CD4-positive, alpha-beta T cell (primary cell): ENCODE measurements around the gene SOX8. TPM values are rescaled to one million over a fixed set of nuclear protein-coding genes. Genes with fewer than 3 reads are reported as not detected.
A peak's percentile ranks its signal among the peaks of the same experiment; 100 is the strongest.

Source experiments
- ATAC-seq: fragments of 200-7000 bp; cut with Tn5 transposase; one replicate; pipeline ENCODE4 v1.10.0; 2022; ENCODE audit warnings: mild to moderate bottlenecking; ENCODE audit not compliant: poor library complexity
- CTCF ChIA-PET: fragments of 350-600 bp; sonication (Branson Sonifier 250); formaldehyde crosslinking; loops from one replicate; lab custom pipeline; 2021; ENCODE audit warnings: antibody characterized with exemption, inconsistent platforms; lab: Charles Lee
- POLR2A ChIA-PET: fragments of 350-600 bp; sonication (Branson Sonifier 250); formaldehyde crosslinking; loops from one replicate; lab custom pipeline; 2021; ENCODE audit warnings: antibody characterized with exemption, inconsistent platforms; lab: Charles Lee
- DNase-seq, 14 experiments: peaks; one replicate each; pipeline ENCODE4 v3.0.0-alpha.2; 2013 to 2020; ENCODE audit warnings: mixed read lengths in 2 of 14
- H3K27ac ChIP-seq, 2 donors: one replicate each; pipeline versions ENCODE4 v1.5.1 to v1.7.0; 2013; ENCODE audit warnings: low read length in 2 of 2, low read depth in 1 of 2, mild to moderate bottlenecking in 1 of 2
- H3K27me3 ChIP-seq, 2 experiments: 1 replicate in 1 of 2; 2 replicates in 1 of 2; pipeline versions ENCODE4 v1.6.1 to v1.7.0; 2013; ENCODE audit warnings: low read length in 2 of 2, control low read depth in 1 of 2, mild to moderate bottlenecking in 1 of 2, moderate library complexity in 1 of 2; ENCODE audit not compliant: insufficient read depth in 2 of 2, control insufficient read depth in 1 of 2
- H3K36me3 ChIP-seq: one replicate; pipeline ENCODE4 v1.6.1; 2013; ENCODE audit warnings: low read length, control low read depth; ENCODE audit not compliant: insufficient read depth
- H3K4me1 ChIP-seq: one replicate; pipeline ENCODE4 v1.6.1; 2013; ENCODE audit warnings: low read length, control low read depth; ENCODE audit not compliant: insufficient read depth
- H3K4me3 ChIP-seq: one replicate; pipeline ENCODE4 v1.5.1; 2013; ENCODE audit warnings: mild to moderate bottlenecking, low read length, moderate library complexity
- H3K9me3 ChIP-seq, 2 experiments: 1 replicate in 1 of 2; 2 replicates in 1 of 2; pipeline versions ENCODE4 v1.6.1 to v1.7.0; 2013; ENCODE audit warnings: low read length in 2 of 2, mild to moderate bottlenecking in 2 of 2, control low read depth in 1 of 2, moderate library complexity in 1 of 2; ENCODE audit not compliant: control insufficient read depth in 1 of 2, insufficient read depth in 1 of 2
- H3K27ac Mint-ChIP-seq: one replicate; pipeline ENCODE4 v1.8.0; 2020; ENCODE audit warnings: mixed read lengths
- H3K27me3 Mint-ChIP-seq: one replicate; pipeline ENCODE4 v1.8.0; 2021; ENCODE audit warnings: mixed read lengths
- H3K36me3 Mint-ChIP-seq: one replicate; pipeline ENCODE4 v1.8.0; 2021; ENCODE audit warnings: low read depth, mixed read lengths
- H3K4me1 Mint-ChIP-seq: one replicate; pipeline ENCODE4 v1.8.0; 2021; ENCODE audit warnings: low read depth, mixed read lengths
- H3K4me3 Mint-ChIP-seq: one replicate; pipeline ENCODE4 v1.8.0; 2020; ENCODE audit warnings: mild to moderate bottlenecking, mixed read lengths
- H3K9me3 Mint-ChIP-seq: one replicate; pipeline ENCODE4 v1.8.0; 2020; ENCODE audit warnings: mixed read lengths
- CTCF ChIP-seq: fragments of 200-600 bp; IDR thresholded peaks from one replicate; pipeline ENCODE4 v1.8.0; 2022; ENCODE audit warnings: antibody characterized with exemption, mild to moderate bottlenecking
- intact Hi-C, 2 experiments: fragments of 100-400 bp; cut with DNase I in 1 of 2; cut with micrococcal nuclease in 1 of 2; formaldehyde crosslinking; loops; one replicate each; pipeline versions ENCODE4 v1.15.1 to v1.9.0; 2023 to 2025; cut with DNase I, micrococcal nuclease
- total RNA-seq, 174 experiments: library from RNA in 2 of 174; stranded (reverse) in 2 of 174; gene quantifications; one replicate each; pipeline ENCODE4 v1.2.3 and lab custom pipeline; 2021 to 2026

Gene SOX8
- total RNA-seq, 2 experiments from 2014 or later: 1.4 to 2.3 TPM

GRCh38 chr16:967077-967541, 14.5 kb upstream of the SOX8 start:
- no peaks in the 10 kb centered on the region for H3K27me3 ChIP-seq
- ATAC-seq (no peak), DNase-seq (peak in 1 of 14 experiments; percentile 3)
- H3K4me1 Mint-ChIP-seq: peaks cover 59% of the 10 kb centered on the region
- H3K36me3 Mint-ChIP-seq: peaks cover 35% of the 10 kb centered on the region
- H3K4me3 ChIP-seq: no peak overlapping the region
- no peaks in the 10 kb centered on the region for H3K27me3 Mint-ChIP-seq
- peaks cover 14% of the 10 kb centered on the region for H3K36me3 ChIP-seq
- no peak overlapping the region for H3K27ac ChIP-seq
- no peaks in the 10 kb centered on the region for H3K9me3 Mint-ChIP-seq
- no peak overlapping the region for H3K4me3 Mint-ChIP-seq
- peaks cover 0 to 9% of the 10 kb centered on the region in 2 experiments for H3K9me3 ChIP-seq
- CTCF ChIA-PET: no interaction called here
- no peak overlapping the region for H3K27ac Mint-ChIP-seq
- intact Hi-C loops: no loop called here
- peaks cover 59% of the 10 kb centered on the region for H3K4me1 ChIP-seq
- POLR2A ChIA-PET: no interaction called here
- no peak for TF ChIP-seq CTCF

- peaks cover 53% of the 10 kb centered on the region for H3K4me1 ChIP-seq
- DNase-seq (peak in 1 of 14 experiments; percentile 4), ATAC-seq (no peak)
- Mint-ChIP-seq H3K9me3 (no peaks in the 10 kb centered on the region), H3K27me3 (no peaks in the 10 kb centered on the region), H3K27ac (no peak overlapping the region), H3K36me3 (peaks cover 35% of the 10 kb centered on the region), H3K4me3 (peak overlapping the region; percentile 86), H3K4me1 (peaks cover 59% of the 10 kb centered on the region)
- intact Hi-C loops: no loop called here
- ChIA-PET POLR2A (interaction anchor here (1.2 kb wide), 1 partner anchor 13 kb away, joined by 4 read pairs; the partner anchor contains the start of gene SOX8), CTCF (no interaction called here)
- H3K4me3 ChIP-seq: no peak overlapping the region
- no peak for TF ChIP-seq CTCF
- H3K27me3 ChIP-seq: no peaks in the 10 kb centered on the region
- peaks cover 0 to 9% of the 10 kb centered on the region in 2 experiments for H3K9me3 ChIP-seq
- peaks cover 14% of the 10 kb centered on the region for H3K36me3 ChIP-seq
- H3K27ac ChIP-seq: no peak overlapping the region
These were observed 13.8 kb upstream of the SOX8 start for GRCh38 chr16:967546-968295.

- CTCF ChIA-PET: interaction anchor here (0.6 kb wide), 1 partner anchor 61 kb away, joined by 3 read pairs; no protein-coding TSS in a partner anchor
- peaks cover 44% of the 10 kb centered on the region for H3K4me1 ChIP-seq
- ATAC-seq: no peak
These were observed 12.9 kb upstream of the SOX8 start for GRCh38 chr16:968620-969019.

More at GRCh38 chr16:968620-969019, 12.9 kb upstream of the SOX8 start:
- no peaks in the 10 kb centered on the region for H3K27me3 Mint-ChIP-seq
- POLR2A ChIA-PET: interaction anchor here (1.2 to 1.5 kb wide), 2 partner anchors 13 to 29 kb away, joined by 4 to 6 read pairs; partner anchors contain the start of gene SOX8
- Histone ChIP-seq H3K9me3 (peaks cover 0 to 9% of the 10 kb centered on the region in 2 experiments), H3K27me3 (no peaks in the 10 kb centered on the region), H3K27ac (no peak overlapping the region), H3K4me3 (no peak overlapping the region), H3K36me3 (peaks cover 14% of the 10 kb centered on the region)
- H3K27ac Mint-ChIP-seq: peak overlapping the region; percentile 63
- no peak for DNase-seq
- H3K36me3 Mint-ChIP-seq: peaks cover 35% of the 10 kb centered on the region
- TF ChIP-seq CTCF: no peak
- H3K4me3 Mint-ChIP-seq: peak overlapping the region; percentile 86
- intact Hi-C loops: no loop called here
- H3K4me1 Mint-ChIP-seq: peaks cover 50% of the 10 kb centered on the region
- no peaks in the 10 kb centered on the region for H3K9me3 Mint-ChIP-seq
